PC-3 (cell line): ENCODE data around the gene TPK1. TPM values are rescaled to one million over a fixed set of nuclear protein-coding genes. Genes with fewer than 3 reads are reported as not detected.
A peak's percentile ranks its signal among the peaks of the same experiment; 100 is the strongest.

Experiments used
- ATAC-seq: fragments of 200-7000 bp; cut with Tn5 transposase; 2 replicates; pipeline ENCODE4 v1.9.1; 2020; ENCODE audit warnings: mild to moderate bottlenecking, moderate library complexity
- BruUV-seq: library from RNA; stranded (reverse); fragments of 400-500 nt; replicated peaks from 2 replicates; lab custom pipeline; 2021; lab: Mats Ljungman, UMichigan
- CTCF ChIA-PET: fragments of 300-600 bp; sonication (Branson Sonifier 250); formaldehyde crosslinking; loops from one replicate; lab custom pipeline; 2022; ENCODE audit warnings: antibody characterized with exemption; lab: Charles Lee
- POLR2A ChIA-PET: fragments of 300-600 bp; sonication (Branson Sonifier 250); formaldehyde crosslinking; loops from one replicate; lab custom pipeline; 2022; ENCODE audit warnings: antibody characterized with exemption; ENCODE audit not compliant: unreplicated experiment; lab: Charles Lee
- DNase-seq: peaks from one replicate; pipeline ENCODE4 v3.0.0-alpha.2; 2015
- H2AFZ ChIP-seq: fragments of 300-600 bp; sonication (generic); 2 replicates; pipeline ENCODE4 v1.6.0; 2016; ENCODE audit warnings: antibody characterized with exemption, low read length
- H3F3A ChIP-seq: fragments of 300-600 bp; sonication (generic); one replicate; pipeline ENCODE4 v1.6.0; 2017; ENCODE audit warnings: antibody characterized with exemption, low read length, control low read depth, mild to moderate bottlenecking; ENCODE audit not compliant: unreplicated experiment
- H3K27ac ChIP-seq: fragments of 300-600 bp; sonication (generic); 2 replicates; pipeline ENCODE4 v1.5.1; 2016; ENCODE audit warnings: mild to moderate bottlenecking, low read length
- H3K27me3 ChIP-seq: fragments of 300-600 bp; sonication (generic); 2 replicates; pipeline ENCODE4 v1.6.1; 2016; ENCODE audit warnings: low read length, mixed read lengths
- H3K36me3 ChIP-seq: fragments of 300-600 bp; sonication (generic); 2 replicates; pipeline ENCODE4 v1.6.1; 2016; ENCODE audit warnings: low read depth, mixed run types, low read length, mixed read lengths
- H3K4me1 ChIP-seq: fragments of 300-600 bp; sonication (generic); 2 replicates; pipeline ENCODE4 v1.5.1; 2016; ENCODE audit warnings: low read length; ENCODE audit not compliant: insufficient read depth
- H3K4me2 ChIP-seq: fragments of 300-600 bp; sonication (generic); 2 replicates; pipeline ENCODE4 v1.6.0; 2016; ENCODE audit warnings: low read length
- H3K4me3 ChIP-seq: fragments of 300-600 bp; sonication (generic); 2 replicates; pipeline ENCODE4 v1.5.1; 2016; ENCODE audit warnings: mild to moderate bottlenecking, low read length, mixed read lengths
- H3K79me2 ChIP-seq: fragments of 300-600 bp; sonication (generic); 2 replicates; pipeline ENCODE4 v1.6.1; 2017; ENCODE audit warnings: low read length, mixed read lengths
- H3K9ac ChIP-seq: fragments of 300-600 bp; sonication (generic); 2 replicates; pipeline ENCODE4 v1.6.0; 2016; ENCODE audit warnings: mild to moderate bottlenecking, low read length
- H3K9me2 ChIP-seq: fragments of 300-600 bp; sonication (generic); replicated peaks from 2 replicates; pipeline ENCODE4 v1.6.1; 2016; ENCODE audit warnings: mixed run types, low read length, mixed read lengths
- H3K9me3 ChIP-seq: fragments of 300-600 bp; sonication (generic); 2 replicates; pipeline ENCODE4 v1.6.1; 2016; ENCODE audit warnings: low read length, mixed read lengths
- H4K20me1 ChIP-seq: fragments of 300-600 bp; sonication (generic); 2 replicates; pipeline ENCODE4 v1.6.1; 2016; ENCODE audit warnings: low read length, mixed read lengths
- EZH2 ChIP-seq: fragments of 300-600 bp; sonication (generic); IDR thresholded peaks from one replicate; pipeline ENCODE4 v1.6.1; 2017; ENCODE audit warnings: antibody characterized with exemption, mild to moderate bottlenecking, low read length; ENCODE audit not compliant: unreplicated experiment
- EZH2phosphoT487 ChIP-seq: fragments of 300-600 bp; sonication (generic); IDR thresholded peaks from 2 replicates; pipeline ENCODE4 v1.6.1; 2018; ENCODE audit warnings: mild to moderate bottlenecking, antibody characterized with exemption, low read length, borderline replicate concordance
- intact Hi-C: fragments of 100-400 bp; cut with micrococcal nuclease; formaldehyde crosslinking; loops from 2 replicates; pipeline ENCODE4 v1.9.0; 2023
- total RNA-seq: library from RNA; depleted of rRNA; stranded (reverse); fragments of >200 nt; gene quantifications from 2 replicates; pipeline ENCODE4 v1.2.3, GENCODE V29; 2014
- TF ChIP-seq, protein P1 (sequence below): fragments of 300-600 bp; sonication (generic); conservative IDR thresholded peaks from 2 replicates; pipeline ENCODE4 v1.5.1; 2017; ENCODE audit warnings: antibody characterized with exemption, low read depth, mild to moderate bottlenecking, low read length

The TPK1 gene
- total RNA-seq, 1 experiment from 2014 or later = 4.5 TPM

DNA sequence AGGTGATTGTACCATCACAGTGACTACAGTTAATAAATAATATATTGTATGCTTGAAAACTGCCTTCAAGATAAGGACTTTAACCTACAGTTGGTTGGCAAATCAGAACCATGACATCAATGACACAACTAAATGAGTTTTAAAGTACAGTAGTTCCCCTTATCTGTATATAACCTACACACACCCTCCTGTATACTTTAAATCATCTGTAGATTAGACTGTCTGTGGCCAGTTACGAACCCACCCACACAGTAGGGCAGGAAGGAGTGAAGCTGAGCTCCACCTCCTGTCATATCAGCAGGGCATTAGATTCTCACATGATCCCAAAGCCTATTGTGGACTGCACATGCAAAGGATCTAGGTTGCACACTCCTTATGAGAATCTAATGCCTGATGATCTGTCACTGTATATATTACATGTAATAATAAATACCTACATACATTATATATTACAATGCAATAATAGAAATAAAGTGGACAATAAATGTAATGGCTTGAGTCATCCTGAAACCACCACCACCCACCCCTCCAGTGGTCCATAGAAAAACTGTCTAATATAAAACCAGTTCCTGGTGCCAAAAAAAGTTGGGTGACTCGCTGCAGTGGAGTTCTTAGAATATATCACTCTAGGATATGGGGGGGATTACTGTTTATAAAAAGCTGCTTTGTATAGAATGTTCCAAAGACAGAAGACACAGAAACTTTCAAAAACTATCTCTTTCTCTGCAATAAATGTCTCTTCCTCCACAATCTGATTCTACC, 5.6 kb downstream of the TPK1 start:
- DNase-seq = peak; percentile 47
- intact Hi-C loops = no loop called here
- Histone ChIP-seq H3K36me3 (no peaks in the 10 kb centered on the region), H3K27me3 (no peaks in the 10 kb centered on the region), H4K20me1 (no peaks in the 10 kb centered on the region), H3F3A (no peaks in the 10 kb centered on the region), H3K9ac (no peak overlapping the region), H2AFZ (no peak overlapping the region), H3K9me3 (no peaks in the 10 kb centered on the region), H3K9me2 (no peaks in the 10 kb centered on the region), H3K4me2 (no peak overlapping the region), H3K27ac (no peak overlapping the region), H3K4me1 (peaks cover 10% of the 10 kb centered on the region), H3K4me3 (no peak overlapping the region), H3K79me2 (no peaks in the 10 kb centered on the region)
- TF ChIP-seq, protein P1, sequence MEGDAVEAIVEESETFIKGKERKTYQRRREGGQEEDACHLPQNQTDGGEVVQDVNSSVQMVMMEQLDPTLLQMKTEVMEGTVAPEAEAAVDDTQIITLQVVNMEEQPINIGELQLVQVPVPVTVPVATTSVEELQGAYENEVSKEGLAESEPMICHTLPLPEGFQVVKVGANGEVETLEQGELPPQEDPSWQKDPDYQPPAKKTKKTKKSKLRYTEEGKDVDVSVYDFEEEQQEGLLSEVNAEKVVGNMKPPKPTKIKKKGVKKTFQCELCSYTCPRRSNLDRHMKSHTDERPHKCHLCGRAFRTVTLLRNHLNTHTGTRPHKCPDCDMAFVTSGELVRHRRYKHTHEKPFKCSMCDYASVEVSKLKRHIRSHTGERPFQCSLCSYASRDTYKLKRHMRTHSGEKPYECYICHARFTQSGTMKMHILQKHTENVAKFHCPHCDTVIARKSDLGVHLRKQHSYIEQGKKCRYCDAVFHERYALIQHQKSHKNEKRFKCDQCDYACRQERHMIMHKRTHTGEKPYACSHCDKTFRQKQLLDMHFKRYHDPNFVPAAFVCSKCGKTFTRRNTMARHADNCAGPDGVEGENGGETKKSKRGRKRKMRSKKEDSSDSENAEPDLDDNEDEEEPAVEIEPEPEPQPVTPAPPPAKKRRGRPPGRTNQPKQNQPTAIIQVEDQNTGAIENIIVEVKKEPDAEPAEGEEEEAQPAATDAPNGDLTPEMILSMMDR = no peak
- no peak for TF ChIP-seq EZH2
- TF ChIP-seq EZH2phosphoT487 = no peak
- ChIA-PET CTCF (no interaction called here), POLR2A (interaction anchor here (0.6 kb wide), 1 partner anchor 24 kb away, joined by 3 read pairs; no protein-coding TSS in a partner anchor)
- ATAC-seq = no peak
- BruUV-seq = no TSS peak

GRCh38 chr7:144827621-144828020, 8.2 kb downstream of the TPK1 start:
- DNase-seq (no peak), ATAC-seq (no peak)
- Histone ChIP-seq H2AFZ (no peak overlapping the region), H3K4me1 (peaks cover 13% of the 10 kb centered on the region), H3K4me2 (no peak overlapping the region), H3K27ac (no peak overlapping the region), H3K79me2 (no peaks in the 10 kb centered on the region), H3K4me3 (no peak overlapping the region), H3K9me3 (no peaks in the 10 kb centered on the region), H3K9ac (no peak overlapping the region), H3K9me2 (no peaks in the 10 kb centered on the region), H3F3A (no peaks in the 10 kb centered on the region), H3K36me3 (no peaks in the 10 kb centered on the region), H3K27me3 (no peaks in the 10 kb centered on the region), H4K20me1 (no peaks in the 10 kb centered on the region)
- TF ChIP-seq, protein P1 = no peak
- no peak for TF ChIP-seq EZH2
- TF ChIP-seq EZH2phosphoT487 = no peak
- BruUV-seq = no TSS peak
- ChIA-PET CTCF (no interaction called here), POLR2A (no interaction called here)
- intact Hi-C loops = no loop called here

DNA sequence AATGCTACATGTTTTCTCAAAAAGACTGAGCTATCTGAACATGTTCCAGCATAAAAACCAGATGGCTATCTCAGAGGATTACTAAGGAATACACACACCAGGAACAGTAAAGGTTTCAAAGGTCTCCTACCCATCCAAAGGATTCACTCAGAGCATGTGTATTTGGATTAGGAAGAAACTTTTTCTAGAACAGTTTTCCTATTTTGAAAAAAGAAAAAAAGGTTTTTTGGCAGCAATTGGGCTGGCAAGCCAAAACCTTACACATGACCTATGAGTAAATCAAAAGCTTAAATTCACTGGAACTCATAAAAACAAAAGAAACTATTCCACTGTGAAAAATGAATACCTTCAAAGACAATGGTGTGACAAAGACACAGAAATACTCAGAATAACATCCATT, 9.6 kb downstream of the TPK1 start:
- H3K9ac ChIP-seq = no peak overlapping the region
- H3K36me3 ChIP-seq = no peaks in the 10 kb centered on the region
- ATAC-seq (no peak; the same call in 1 of the 2 replicates), DNase-seq (no peak)
- H3K9me3 ChIP-seq = no peaks in the 10 kb centered on the region
- H3F3A ChIP-seq = no peaks in the 10 kb centered on the region
- H3K4me3 ChIP-seq = no peak overlapping the region
- H2AFZ ChIP-seq = no peak overlapping the region
- POLR2A ChIA-PET = interaction anchor here (0.7 kb wide), 1 partner anchor 34 kb away, joined by 3 read pairs; no protein-coding TSS in a partner anchor
- no peaks in the 10 kb centered on the region for H3K27me3 ChIP-seq
- intact Hi-C loops = no loop called here
- no peaks in the 10 kb centered on the region for H3K79me2 ChIP-seq
- TF ChIP-seq EZH2phosphoT487 = no peak
- TF ChIP-seq EZH2 = no peak
- TF ChIP-seq, protein P1 = no peak
- no peaks in the 10 kb centered on the region for H3K9me2 ChIP-seq
- H4K20me1 ChIP-seq = no peaks in the 10 kb centered on the region
- CTCF ChIA-PET = interaction anchor here (0.6 kb wide), 1 partner anchor 156 kb away, joined by 3 read pairs; no protein-coding TSS in a partner anchor
- no peak overlapping the region for H3K27ac ChIP-seq
- peaks cover 11% of the 10 kb centered on the region for H3K4me1 ChIP-seq
- H3K4me2 ChIP-seq = no peak overlapping the region
- no TSS peak for BruUV-seq
